ENCODE measurements around the gene BRD7. TPM values are rescaled to one million over a fixed set of nuclear protein-coding genes. Genes with fewer than 3 reads are reported as not detected.

Gene BRD7
- total RNA-seq, 1 donor from 2014 or later: 79.5 TPM

DNA sequence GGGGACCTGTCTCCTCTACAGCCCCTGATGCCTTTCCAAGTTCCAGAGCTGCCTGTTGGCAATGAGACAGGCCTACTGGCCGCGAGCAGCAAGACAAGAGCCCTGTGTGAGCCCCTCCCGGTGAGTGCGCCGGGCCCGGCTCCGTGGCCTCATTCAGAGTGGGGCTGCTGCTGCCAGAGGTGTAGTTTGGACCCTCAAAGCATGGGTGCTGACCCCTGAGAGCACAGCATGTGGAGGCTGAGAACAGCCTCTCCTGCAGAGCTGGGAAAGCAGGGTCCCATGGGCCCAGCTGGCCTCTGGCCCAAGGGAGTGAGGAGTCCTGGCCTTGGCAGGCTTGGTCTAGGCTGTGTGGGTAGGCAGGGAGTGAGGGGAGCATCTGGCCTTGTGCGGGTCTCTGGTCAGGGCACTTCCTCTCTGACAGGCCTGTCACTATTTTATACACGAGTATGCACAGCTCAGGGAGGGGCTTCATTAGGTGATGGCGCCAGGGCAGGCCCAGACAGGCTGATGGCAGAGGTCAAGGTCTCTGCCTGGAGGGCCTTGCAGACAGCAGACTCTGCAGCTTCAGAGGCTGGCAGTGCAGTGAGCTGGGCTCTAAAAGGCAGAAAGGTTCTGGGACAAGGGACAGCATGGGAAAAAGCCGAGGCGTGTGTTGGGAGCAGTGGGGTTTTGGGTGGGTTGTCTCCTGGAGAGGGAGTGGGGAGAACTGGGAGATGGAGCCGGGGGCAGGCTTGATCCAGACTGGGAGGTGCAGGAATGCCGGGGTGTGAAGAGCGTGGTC, 59.1 kb downstream of the BRD7 start:
- peaks cover 45% of the 10 kb centered on the region for H3K36me3 Mint-ChIP-seq (ENCODE audit: low read depth)
- no peak for DNase-seq (ENCODE audit: low spot score)
- H3K4me1 Mint-ChIP-seq (ENCODE audit: low read depth): peaks cover 13% of the 10 kb centered on the region
- H3K9me3 Mint-ChIP-seq: no peaks in the 10 kb centered on the region
- H3K27me3 Mint-ChIP-seq (ENCODE audit: low read depth): no peaks in the 10 kb centered on the region
- no peak overlapping the region for H3K4me3 Mint-ChIP-seq (ENCODE audit: low read depth)
- peak overlapping the region; percentile 36 for H3K27ac Mint-ChIP-seq
- intact Hi-C loops (cut with micrococcal nuclease): loop anchor here (5.0 kb wide), 1 partner anchor 42 kb away; the partner anchor contains the start of gene ADCY7

GRCh38 chr16:50309156-50309526, 59.6 kb downstream of the BRD7 start:
- Mint-ChIP-seq H3K36me3 (ENCODE audit: low read depth) (peaks cover 39% of the 10 kb centered on the region), H3K4me1 (ENCODE audit: low read depth) (peaks cover 11% of the 10 kb centered on the region), H3K27me3 (ENCODE audit: low read depth) (no peaks in the 10 kb centered on the region), H3K27ac (no peak overlapping the region), H3K4me3 (ENCODE audit: low read depth) (no peak overlapping the region), H3K9me3 (no peaks in the 10 kb centered on the region)
- intact Hi-C loops (cut with micrococcal nuclease): no loop called here
- DNase-seq (ENCODE audit: low spot score): no peak

GRCh38 chr16:50308237-50308965, 60.4 kb downstream of the BRD7 start:
- Mint-ChIP-seq H3K4me3 (ENCODE audit: low read depth) (no peak overlapping the region), H3K9me3 (no peaks in the 10 kb centered on the region), H3K36me3 (ENCODE audit: low read depth) (peaks cover 32% of the 10 kb centered on the region), H3K27me3 (ENCODE audit: low read depth) (no peaks in the 10 kb centered on the region), H3K27ac (no peak overlapping the region), H3K4me1 (ENCODE audit: low read depth) (peaks cover 5% of the 10 kb centered on the region)
- intact Hi-C loops (cut with micrococcal nuclease): no loop called here
- DNase-seq (ENCODE audit: low spot score): no peak

DNA sequence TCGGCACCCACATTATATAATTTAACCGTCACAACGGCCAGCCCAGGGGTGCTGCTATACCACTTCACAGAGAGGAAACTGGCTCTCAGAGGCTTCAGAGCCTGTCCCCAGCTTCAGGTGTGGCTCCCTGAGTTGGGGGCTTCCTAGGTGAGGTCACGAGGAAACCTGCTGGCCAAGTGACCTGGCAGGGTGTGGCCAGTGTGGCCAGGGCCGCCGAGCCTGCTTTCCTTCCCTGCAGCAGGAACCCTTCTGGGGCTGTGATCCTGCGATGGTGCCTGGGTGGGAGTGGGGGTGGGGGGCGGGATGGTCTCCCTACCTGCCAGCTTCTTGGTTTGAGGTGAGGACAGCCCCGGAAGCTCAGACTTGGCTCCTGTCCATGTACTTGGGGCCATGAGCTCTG, 62.5 kb downstream of the BRD7 start:
- Mint-ChIP-seq H3K9me3 (no peaks in the 10 kb centered on the region), H3K4me3 (ENCODE audit: low read depth) (no peak overlapping the region), H3K4me1 (ENCODE audit: low read depth) (no peaks in the 10 kb centered on the region), H3K27me3 (ENCODE audit: low read depth) (no peaks in the 10 kb centered on the region), H3K36me3 (ENCODE audit: low read depth) (peaks cover 24% of the 10 kb centered on the region), H3K27ac (no peak overlapping the region)
- intact Hi-C loops (cut with micrococcal nuclease): no loop called here
- no peak for DNase-seq (ENCODE audit: low spot score)

- H3K36me3 Mint-ChIP-seq (ENCODE audit: low read depth): peaks cover 25% of the 10 kb centered on the region
- intact Hi-C loops (cut with micrococcal nuclease): no loop called here
- H3K4me3 Mint-ChIP-seq (ENCODE audit: low read depth): no peak overlapping the region
- no peaks in the 10 kb centered on the region for H3K9me3 Mint-ChIP-seq
- H3K27ac Mint-ChIP-seq: no peak overlapping the region
- DNase-seq (ENCODE audit: low spot score): no peak
- no peaks in the 10 kb centered on the region for H3K4me1 Mint-ChIP-seq (ENCODE audit: low read depth)
- H3K27me3 Mint-ChIP-seq (ENCODE audit: low read depth): no peaks in the 10 kb centered on the region
Observed at GRCh38 chr16:50305441-50306061, 63.2 kb downstream of the BRD7 start.

GRCh38 chr16:50304467-50305440, 64.0 kb downstream of the BRD7 start:
- Mint-ChIP-seq H3K27me3 (ENCODE audit: low read depth) (no peaks in the 10 kb centered on the region), H3K27ac (no peak overlapping the region), H3K36me3 (ENCODE audit: low read depth) (peaks cover 23% of the 10 kb centered on the region), H3K4me3 (ENCODE audit: low read depth) (no peak overlapping the region), H3K9me3 (no peaks in the 10 kb centered on the region), H3K4me1 (ENCODE audit: low read depth) (no peaks in the 10 kb centered on the region)
- no peak for DNase-seq (ENCODE audit: low spot score)
- intact Hi-C loops (cut with micrococcal nuclease): no loop called here

- no peak for DNase-seq (ENCODE audit: low spot score)
- Mint-ChIP-seq H3K4me3 (ENCODE audit: low read depth) (no peak overlapping the region), H3K27me3 (ENCODE audit: low read depth) (no peaks in the 10 kb centered on the region), H3K4me1 (ENCODE audit: low read depth) (no peaks in the 10 kb centered on the region), H3K9me3 (no peaks in the 10 kb centered on the region), H3K27ac (no peak overlapping the region), H3K36me3 (ENCODE audit: low read depth) (peaks cover 21% of the 10 kb centered on the region)
- intact Hi-C loops (cut with micrococcal nuclease): no loop called here
Observed at GRCh38 chr16:50303605-50304466, 65.0 kb downstream of the BRD7 start.

DNA sequence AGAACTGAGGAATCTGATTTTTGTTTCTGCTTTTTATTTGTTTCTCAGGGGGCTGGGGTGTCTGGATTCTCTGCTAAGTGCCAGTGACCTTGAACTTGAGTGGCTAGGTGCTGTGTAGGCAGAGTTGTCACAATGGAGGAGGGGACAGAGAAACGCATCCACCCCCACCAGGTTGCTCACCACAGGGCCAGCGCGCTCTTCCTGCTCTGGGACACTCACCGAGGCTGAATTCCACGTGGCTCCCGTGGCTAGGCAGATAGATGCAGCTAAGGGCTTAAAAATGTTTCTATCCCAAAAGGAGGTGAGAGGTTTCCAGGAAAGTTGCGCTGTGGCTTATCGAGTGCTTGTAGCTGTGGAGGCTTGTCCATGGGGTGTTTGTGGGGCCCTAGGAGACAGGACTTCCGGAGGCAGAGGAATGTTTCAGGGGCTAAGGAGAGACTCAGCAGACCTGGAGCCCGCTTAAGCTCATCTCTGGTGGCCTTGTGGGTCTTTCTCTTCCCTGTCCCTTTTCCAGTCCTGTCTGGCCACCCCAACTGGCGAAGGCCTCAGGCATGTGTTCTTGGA, 65.7 kb downstream of the BRD7 start:
- no peaks in the 10 kb centered on the region for H3K4me1 Mint-ChIP-seq (ENCODE audit: low read depth)
- intact Hi-C loops (cut with micrococcal nuclease): no loop called here
- no peaks in the 10 kb centered on the region for H3K9me3 Mint-ChIP-seq
- no peak for DNase-seq (ENCODE audit: low spot score)
- no peaks in the 10 kb centered on the region for H3K27me3 Mint-ChIP-seq (ENCODE audit: low read depth)
- no peak overlapping the region for H3K4me3 Mint-ChIP-seq (ENCODE audit: low read depth)
- peaks cover 25% of the 10 kb centered on the region for H3K36me3 Mint-ChIP-seq (ENCODE audit: low read depth)
- no peak overlapping the region for H3K27ac Mint-ChIP-seq

- Mint-ChIP-seq H3K27me3 (ENCODE audit: low read depth) (no peaks in the 10 kb centered on the region), H3K27ac (no peak overlapping the region), H3K36me3 (ENCODE audit: low read depth) (peaks cover 27% of the 10 kb centered on the region), H3K4me3 (ENCODE audit: low read depth) (no peak overlapping the region), H3K9me3 (no peaks in the 10 kb centered on the region), H3K4me1 (ENCODE audit: low read depth) (no peaks in the 10 kb centered on the region)
- DNase-seq (ENCODE audit: low spot score): no peak
- intact Hi-C loops (cut with micrococcal nuclease): no loop called here
Observed at GRCh38 chr16:50302472-50303005, 66.2 kb downstream of the BRD7 start.

- Mint-ChIP-seq H3K4me3 (ENCODE audit: low read depth) (no peak overlapping the region), H3K9me3 (no peaks in the 10 kb centered on the region), H3K36me3 (ENCODE audit: low read depth) (peaks cover 21% of the 10 kb centered on the region), H3K4me1 (ENCODE audit: low read depth) (no peaks in the 10 kb centered on the region), H3K27ac (no peak overlapping the region), H3K27me3 (ENCODE audit: low read depth) (no peaks in the 10 kb centered on the region)
- DNase-seq (ENCODE audit: low spot score): no peak
- intact Hi-C loops (cut with micrococcal nuclease): no loop called here
Observed at GRCh38 chr16:50301626-50302471, 66.9 kb downstream of the BRD7 start.
